ENCODE data around the gene OR9Q1. TPM values are rescaled to one million over a fixed set of nuclear protein-coding genes. Genes with fewer than 3 reads are reported as not detected.

OR9Q1 gene
- total and polyA plus RNA-seq, 2 of the 13 experiments (the other 11 are each of a cell fraction or from before 2014, with no cell fraction given) = not detected

DNA sequence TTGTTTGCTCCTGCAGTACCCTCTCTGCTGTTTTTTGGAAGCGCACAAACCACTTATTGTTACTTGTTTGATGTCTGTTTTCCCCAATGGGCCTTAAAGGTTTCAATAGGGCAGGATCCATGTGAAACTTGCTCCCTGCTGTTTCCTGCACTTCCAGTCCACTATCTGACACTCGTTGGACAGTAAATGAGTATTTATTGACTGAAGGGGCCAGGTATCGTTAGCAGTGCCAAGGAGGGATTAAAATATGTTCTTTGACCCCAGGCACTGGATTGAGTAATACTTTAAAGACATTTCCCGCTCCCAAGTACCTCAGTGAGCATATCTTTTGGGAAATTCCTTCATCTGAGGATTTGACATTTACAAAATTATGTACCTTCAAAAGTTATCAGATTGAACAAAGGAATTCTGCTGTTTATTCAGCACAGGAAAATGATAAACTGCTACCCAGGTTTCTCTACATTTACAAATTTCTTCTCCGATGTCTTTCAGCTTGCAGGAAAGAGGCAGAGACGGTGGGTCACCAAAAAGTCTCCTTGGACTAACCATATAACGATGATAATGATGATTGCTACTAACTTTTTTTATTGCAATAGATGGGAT, 141.9 kb downstream of the OR9Q1 start (continued):
- TF ChIP-seq, protein P1, sequence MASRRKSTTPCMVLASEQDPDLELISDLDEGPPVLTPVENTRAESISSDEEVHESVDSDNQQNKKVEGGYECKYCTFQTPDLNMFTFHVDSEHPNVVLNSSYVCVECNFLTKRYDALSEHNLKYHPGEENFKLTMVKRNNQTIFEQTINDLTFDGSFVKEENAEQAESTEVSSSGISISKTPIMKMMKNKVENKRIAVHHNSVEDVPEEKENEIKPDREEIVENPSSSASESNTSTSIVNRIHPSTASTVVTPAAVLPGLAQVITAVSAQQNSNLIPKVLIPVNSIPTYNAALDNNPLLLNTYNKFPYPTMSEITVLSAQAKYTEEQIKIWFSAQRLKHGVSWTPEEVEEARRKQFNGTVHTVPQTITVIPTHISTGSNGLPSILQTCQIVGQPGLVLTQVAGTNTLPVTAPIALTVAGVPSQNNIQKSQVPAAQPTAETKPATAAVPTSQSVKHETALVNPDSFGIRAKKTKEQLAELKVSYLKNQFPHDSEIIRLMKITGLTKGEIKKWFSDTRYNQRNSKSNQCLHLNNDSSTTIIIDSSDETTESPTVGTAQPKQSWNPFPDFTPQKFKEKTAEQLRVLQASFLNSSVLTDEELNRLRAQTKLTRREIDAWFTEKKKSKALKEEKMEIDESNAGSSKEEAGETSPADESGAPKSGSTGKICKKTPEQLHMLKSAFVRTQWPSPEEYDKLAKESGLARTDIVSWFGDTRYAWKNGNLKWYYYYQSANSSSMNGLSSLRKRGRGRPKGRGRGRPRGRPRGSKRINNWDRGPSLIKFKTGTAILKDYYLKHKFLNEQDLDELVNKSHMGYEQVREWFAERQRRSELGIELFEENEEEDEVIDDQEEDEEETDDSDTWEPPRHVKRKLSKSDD (CRISPR knock-in tag; IDR thresholded peaks at IDR 0.05; ENCODE audit: low read depth) = no peak; the same call in 1 of the 2 replicates
- 0 out of 2 replicates have a peak, but pooled peaks have one; percentile 33 for TF ChIP-seq ZKSCAN8 (CRISPR knock-in tag; IDR thresholded peaks at IDR 0.05; ENCODE audit: borderline replicate concordance)
- TF ChIP-seq EHMT2 (IDR thresholded peaks at IDR 0.05; ENCODE audit: borderline replicate concordance, low read depth, low read length) = peak; percentile 88; the same call in 1 of the 2 replicates
- no peak for TF ChIP-seq ZNF816 (CRISPR knock-in tag; IDR thresholded peaks at IDR 0.05; ENCODE audit: borderline replicate concordance)
- TF ChIP-seq CC2D1A (CRISPR knock-in tag; IDR thresholded peaks at IDR 0.05) = no peak
- TF ChIP-seq, protein P2, sequence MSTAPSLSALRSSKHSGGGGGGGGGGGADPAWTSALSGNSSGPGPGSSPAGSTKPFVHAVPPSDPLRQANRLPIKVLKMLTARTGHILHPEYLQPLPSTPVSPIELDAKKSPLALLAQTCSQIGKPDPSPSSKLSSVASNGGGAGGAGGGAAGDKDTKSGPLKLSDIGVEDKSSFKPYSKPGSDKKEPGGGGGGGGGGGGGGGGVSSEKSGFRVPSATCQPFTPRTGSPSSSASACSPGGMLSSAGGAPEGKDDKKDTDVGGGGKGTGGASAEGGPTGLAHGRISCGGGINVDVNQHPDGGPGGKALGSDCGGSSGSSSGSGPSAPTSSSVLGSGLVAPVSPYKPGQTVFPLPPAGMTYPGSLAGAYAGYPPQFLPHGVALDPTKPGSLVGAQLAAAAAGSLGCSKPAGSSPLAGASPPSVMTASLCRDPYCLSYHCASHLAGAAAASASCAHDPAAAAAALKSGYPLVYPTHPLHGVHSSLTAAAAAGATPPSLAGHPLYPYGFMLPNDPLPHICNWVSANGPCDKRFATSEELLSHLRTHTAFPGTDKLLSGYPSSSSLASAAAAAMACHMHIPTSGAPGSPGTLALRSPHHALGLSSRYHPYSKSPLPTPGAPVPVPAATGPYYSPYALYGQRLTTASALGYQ (CRISPR knock-in tag; IDR thresholded peaks at IDR 0.05) = peak; percentile 92
- TF ChIP-seq NFE2 (CRISPR knock-in tag; IDR thresholded peaks at IDR 0.05) = no peak
- 0 out of 2 replicates have a peak, but pooled peaks have one; percentile 54 for TF ChIP-seq ZSCAN29 (CRISPR knock-in tag; conservative IDR thresholded peaks at IDR 0.05)
- TF ChIP-seq, protein P3, sequence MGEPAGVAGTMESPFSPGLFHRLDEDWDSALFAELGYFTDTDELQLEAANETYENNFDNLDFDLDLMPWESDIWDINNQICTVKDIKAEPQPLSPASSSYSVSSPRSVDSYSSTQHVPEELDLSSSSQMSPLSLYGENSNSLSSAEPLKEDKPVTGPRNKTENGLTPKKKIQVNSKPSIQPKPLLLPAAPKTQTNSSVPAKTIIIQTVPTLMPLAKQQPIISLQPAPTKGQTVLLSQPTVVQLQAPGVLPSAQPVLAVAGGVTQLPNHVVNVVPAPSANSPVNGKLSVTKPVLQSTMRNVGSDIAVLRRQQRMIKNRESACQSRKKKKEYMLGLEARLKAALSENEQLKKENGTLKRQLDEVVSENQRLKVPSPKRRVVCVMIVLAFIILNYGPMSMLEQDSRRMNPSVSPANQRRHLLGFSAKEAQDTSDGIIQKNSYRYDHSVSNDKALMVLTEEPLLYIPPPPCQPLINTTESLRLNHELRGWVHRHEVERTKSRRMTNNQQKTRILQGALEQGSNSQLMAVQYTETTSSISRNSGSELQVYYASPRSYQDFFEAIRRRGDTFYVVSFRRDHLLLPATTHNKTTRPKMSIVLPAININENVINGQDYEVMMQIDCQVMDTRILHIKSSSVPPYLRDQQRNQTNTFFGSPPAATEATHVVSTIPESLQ (CRISPR knock-in tag; conservative IDR thresholded peaks at IDR 0.05) = no peak
- TF ChIP-seq, protein P4, sequence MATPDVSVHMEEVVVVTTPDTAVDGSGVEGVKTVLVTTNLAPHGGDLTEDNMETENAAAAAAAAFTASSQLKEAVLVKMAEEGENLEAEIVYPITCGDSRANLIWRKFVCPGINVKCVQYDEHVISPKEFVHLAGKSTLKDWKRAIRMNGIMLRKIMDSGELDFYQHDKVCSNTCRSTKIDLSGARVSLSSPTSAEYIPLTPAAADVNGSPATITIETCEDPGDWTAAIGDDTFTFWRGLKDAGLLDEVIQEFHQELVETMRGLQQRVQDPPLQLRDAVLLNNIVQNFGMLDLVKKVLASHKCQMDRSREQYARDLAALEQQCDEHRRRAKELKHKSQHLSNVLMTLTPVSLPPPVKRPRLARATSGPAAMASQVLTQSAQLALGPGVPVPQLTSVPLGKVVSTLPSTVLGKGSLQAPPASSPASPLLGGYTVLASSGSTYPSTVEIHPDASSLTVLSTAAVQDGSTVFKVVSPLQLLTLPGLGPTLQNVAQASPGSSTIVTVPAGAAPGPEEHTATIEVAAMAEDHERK (CRISPR knock-in tag; IDR thresholded peaks at IDR 0.05; ENCODE audit: low read depth) = no peak
- TF ChIP-seq HHEX (CRISPR knock-in tag; IDR thresholded peaks at IDR 0.05) = peak; percentile 85
- no peak for TF ChIP-seq ZSCAN22 (CRISPR knock-in tag; IDR thresholded peaks at IDR 0.05)
- no peak for TF ChIP-seq IKZF1 (IDR thresholded peaks at IDR 0.05)
- no peak for TF ChIP-seq GPN1 (CRISPR knock-in tag; IDR thresholded peaks at IDR 0.05; ENCODE audit: borderline replicate concordance)
- TF ChIP-seq ASH2L (IDR thresholded peaks at IDR 0.05; ENCODE audit: insufficient read length, low read depth, low read length) = peak; percentile 29
- peak; percentile 61; the same call in 1 of the 2 replicates for TF ChIP-seq CBFB (CRISPR knock-in tag; IDR thresholded peaks at IDR 0.05)
- peak; percentile 89 for TF ChIP-seq ZMYM4 (CRISPR knock-in tag; IDR thresholded peaks at IDR 0.05)
- TF ChIP-seq, protein P5, sequence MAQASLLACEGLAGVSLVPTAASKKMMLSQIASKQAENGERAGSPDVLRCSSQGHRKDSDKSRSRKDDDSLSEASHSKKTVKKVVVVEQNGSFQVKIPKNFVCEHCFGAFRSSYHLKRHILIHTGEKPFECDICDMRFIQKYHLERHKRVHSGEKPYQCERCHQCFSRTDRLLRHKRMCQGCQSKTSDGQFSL (CRISPR knock-in tag; IDR thresholded peaks at IDR 0.05) = no peak
- TF ChIP-seq TOE1 (CRISPR knock-in tag; IDR thresholded peaks at IDR 0.05) = no peak
- no peak for TF ChIP-seq CHCHD3 (CRISPR knock-in tag; IDR thresholded peaks at IDR 0.05)
- no peak for TF ChIP-seq HMGA1 (CRISPR knock-in tag; conservative IDR thresholded peaks at IDR 0.05)
- no peak for TF ChIP-seq RBFOX2 (IDR thresholded peaks at IDR 0.05; ENCODE audit: low read depth, low read length)
- 0 out of 2 replicates have a peak, but pooled peaks have one; percentile 52 for TF ChIP-seq ETV6 (CRISPR knock-in tag; conservative IDR thresholded peaks at IDR 0.05)
